Measurements from ENCODE around the gene ATRNL1. TPM values are rescaled to one million over a fixed set of nuclear protein-coding genes. Genes with fewer than 3 reads are reported as not detected.

The ATRNL1 gene
- total and polyA plus RNA-seq, 12 donors = 4.8 to 217 (median 92.4) TPM

DNA sequence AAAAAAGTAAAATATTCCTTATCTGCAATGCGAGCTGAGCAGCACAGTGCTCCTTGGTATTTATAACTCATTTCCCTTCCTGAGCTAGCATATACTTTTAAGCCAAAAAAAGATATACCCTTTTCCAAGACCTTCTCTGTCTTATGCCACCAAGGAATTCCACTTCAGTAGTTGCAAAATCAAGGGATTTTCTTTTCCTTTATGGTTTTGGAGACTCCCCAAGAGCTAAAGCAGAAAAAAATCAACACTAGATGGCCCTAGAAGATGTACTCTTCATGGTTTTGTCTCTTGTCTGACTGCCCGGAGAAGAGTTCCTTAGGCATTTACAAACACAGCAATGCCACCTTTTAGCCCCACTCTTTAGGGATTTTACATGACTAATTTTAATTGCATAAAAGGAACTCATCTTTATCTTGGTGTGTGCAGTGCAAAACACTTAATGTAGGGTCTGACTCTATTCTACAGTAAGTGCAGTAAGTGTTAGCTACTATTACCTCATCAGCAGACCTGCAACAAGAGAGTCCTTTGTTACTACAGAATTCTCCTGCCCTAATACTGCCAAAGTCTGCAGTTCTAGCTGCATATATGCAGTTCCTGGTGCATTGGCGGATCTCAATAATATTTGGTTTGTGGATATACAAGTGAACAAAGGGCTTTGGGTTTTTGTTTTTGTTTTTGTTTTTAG lies 736.5 kb downstream of the ATRNL1 start:
- no peaks in the 10 kb centered on the region for H3K27me3 ChIP-seq
- no peaks in the 10 kb centered on the region for H3K4me1 ChIP-seq (replicated peaks in 1 of 2)
- H3K27ac ChIP-seq = no peak overlapping the region
- TF ChIP-seq POLR2A (IDR thresholded peaks at IDR 0.05) (no peak), CTCF (IDR thresholded peaks at IDR 0.05) (peak in 3 of 6 experiments; percentile 17 to 43 (median 20))
- no peak for DNase-seq
- intact Hi-C loops (cut with DNase I) = no loop called here
- H3K36me3 ChIP-seq (replicated peaks in 1 of 2) = no peaks in the 10 kb centered on the region
- H3K4me3 ChIP-seq = no peak overlapping the region
- WGBS, 4 donors = 66 to 77% (median 73%) methylated on average over 3 of the region's 3 CpGs
- H3K9me3 ChIP-seq (replicated peaks in 1 of 3) = no peaks in the 10 kb centered on the region

GRCh38 chr10:115830265-115830970 lies 737.3 kb downstream of the ATRNL1 start:
- Histone ChIP-seq H3K9me3 (replicated peaks in 1 of 3) (no peaks in the 10 kb centered on the region), H3K4me1 (replicated peaks in 1 of 2) (no peaks in the 10 kb centered on the region), H3K4me3 (no peak overlapping the region), H3K27ac (no peak overlapping the region), H3K27me3 (no peaks in the 10 kb centered on the region), H3K36me3 (replicated peaks in 1 of 2) (no peaks in the 10 kb centered on the region)
- TF ChIP-seq POLR2A (IDR thresholded peaks at IDR 0.05) = no peak
- no peak for TF ChIP-seq CTCF (IDR thresholded peaks at IDR 0.05)
- intact Hi-C loops (cut with DNase I) = no loop called here
- no peak for DNase-seq
- 66 to 82% (median 81%) methylated on average over 3 of the region's 3 CpGs for WGBS, 4 donors

- Histone ChIP-seq H3K27ac (no peak overlapping the region), H3K4me1 (replicated peaks in 1 of 2) (no peaks in the 10 kb centered on the region), H3K27me3 (no peaks in the 10 kb centered on the region), H3K9me3 (replicated peaks in 1 of 3) (no peaks in the 10 kb centered on the region), H3K36me3 (replicated peaks in 1 of 2) (no peaks in the 10 kb centered on the region), H3K4me3 (no peak overlapping the region)
- intact Hi-C loops (cut with DNase I) = no loop called here
- WGBS, 4 donors = 76 to 83% (median 80%) methylated on average over 8 of the region's 8 CpGs
- DNase-seq = no peak
- TF ChIP-seq CTCF (IDR thresholded peaks at IDR 0.05) = no peak
- TF ChIP-seq POLR2A (IDR thresholded peaks at IDR 0.05) = no peak
Measured at GRCh38 chr10:115831016-115831415, 737.9 kb downstream of the ATRNL1 start.

GRCh38 chr10:115833119-115833518 lies 740.0 kb downstream of the ATRNL1 start:
- no peak for DNase-seq
- Histone ChIP-seq H3K4me1 (replicated peaks in 1 of 2) (no peaks in the 10 kb centered on the region), H3K27me3 (no peaks in the 10 kb centered on the region), H3K9me3 (replicated peaks in 1 of 3) (no peaks in the 10 kb centered on the region), H3K4me3 (no peak overlapping the region), H3K27ac (no peak overlapping the region), H3K36me3 (replicated peaks in 1 of 2) (no peaks in the 10 kb centered on the region)
- intact Hi-C loops (cut with DNase I) = no loop called here
- WGBS, 4 donors = 45 to 85% (median 62%) methylated on average over 4 of the region's 4 CpGs
- no peak for TF ChIP-seq POLR2A (IDR thresholded peaks at IDR 0.05)
- TF ChIP-seq CTCF (IDR thresholded peaks at IDR 0.05) = no peak
